ENCODE results near the gene ATG9A. TPM values are rescaled to one million over a fixed set of nuclear protein-coding genes. Genes with fewer than 3 reads are reported as not detected.
A peak's percentile ranks its signal among the peaks of the same experiment; 100 is the strongest.

ATG9A gene
- total RNA-seq, 3 donors from 2014 or later = 29.7 to 31.4 (median 31.4) TPM

GRCh38 chr2:219186754-219187456 lies 42.5 kb downstream of the ATG9A start:
- H3K27me3 Mint-ChIP-seq (ENCODE audit: low read depth) = no peaks in the 10 kb centered on the region
- H3K9me3 Mint-ChIP-seq = no peaks in the 10 kb centered on the region
- H3K4me1 Mint-ChIP-seq (ENCODE audit: low read depth) = peaks cover 13% of the 10 kb centered on the region
- peaks cover 12% of the 10 kb centered on the region for H3K36me3 Mint-ChIP-seq (ENCODE audit: insufficient read depth)
- no peak overlapping the region for H3K4me3 Mint-ChIP-seq
- ATAC-seq (peak; percentile 55 to 89), DNase-seq (no peak)

- no peaks in the 10 kb centered on the region for H3K9me3 Mint-ChIP-seq
- peaks cover 23% of the 10 kb centered on the region for H3K36me3 Mint-ChIP-seq (ENCODE audit: insufficient read depth)
- DNase-seq (no peak), ATAC-seq (no peak)
- H3K27me3 Mint-ChIP-seq (ENCODE audit: low read depth) = no peaks in the 10 kb centered on the region
- H3K4me3 Mint-ChIP-seq = no peak overlapping the region
- H3K4me1 Mint-ChIP-seq (ENCODE audit: low read depth) = peaks cover 36% of the 10 kb centered on the region
These were observed 45.3 kb downstream of the ATG9A start for GRCh38 chr2:219184121-219184520.

GRCh38 chr2:219183151-219183772 lies 46.2 kb downstream of the ATG9A start:
- Mint-ChIP-seq H3K9me3 (no peaks in the 10 kb centered on the region), H3K4me1 (ENCODE audit: low read depth) (peaks cover 41% of the 10 kb centered on the region), H3K36me3 (ENCODE audit: insufficient read depth) (peaks cover 23% of the 10 kb centered on the region), H3K27me3 (ENCODE audit: low read depth) (no peaks in the 10 kb centered on the region), H3K4me3 (no peak overlapping the region)
- ATAC-seq = no peak
- no peak for DNase-seq

- peaks cover 23% of the 10 kb centered on the region for H3K36me3 Mint-ChIP-seq (ENCODE audit: insufficient read depth)
- H3K27me3 Mint-ChIP-seq (ENCODE audit: low read depth) = no peaks in the 10 kb centered on the region
- no peak overlapping the region for H3K4me3 Mint-ChIP-seq
- H3K9me3 Mint-ChIP-seq = no peaks in the 10 kb centered on the region
- peaks cover 43% of the 10 kb centered on the region for H3K4me1 Mint-ChIP-seq (ENCODE audit: low read depth)
- no peak for ATAC-seq
- DNase-seq = no peak
These were observed 46.9 kb downstream of the ATG9A start for GRCh38 chr2:219182331-219183150.

GRCh38 chr2:219181531-219181930 lies 47.9 kb downstream of the ATG9A start:
- Mint-ChIP-seq H3K4me3 (no peak overlapping the region), H3K36me3 (ENCODE audit: insufficient read depth) (peaks cover 19% of the 10 kb centered on the region), H3K4me1 (ENCODE audit: low read depth) (peaks cover 41% of the 10 kb centered on the region), H3K27me3 (ENCODE audit: low read depth) (no peaks in the 10 kb centered on the region), H3K9me3 (no peaks in the 10 kb centered on the region)
- ATAC-seq (no peak), DNase-seq (no peak)

- ATAC-seq (no peak), DNase-seq (no peak)
- H3K9me3 Mint-ChIP-seq = no peaks in the 10 kb centered on the region
- no peak overlapping the region for H3K4me3 Mint-ChIP-seq
- peaks cover 43% of the 10 kb centered on the region for H3K4me1 Mint-ChIP-seq (ENCODE audit: low read depth)
- H3K36me3 Mint-ChIP-seq (ENCODE audit: insufficient read depth) = peaks cover 19% of the 10 kb centered on the region
- no peaks in the 10 kb centered on the region for H3K27me3 Mint-ChIP-seq (ENCODE audit: low read depth)
These were observed 48.5 kb downstream of the ATG9A start for GRCh38 chr2:219180961-219181360.

GRCh38 chr2:219179601-219180465 lies 49.6 kb downstream of the ATG9A start:
- no peak for ATAC-seq
- no peaks in the 10 kb centered on the region for H3K27me3 Mint-ChIP-seq (ENCODE audit: low read depth)
- H3K4me3 Mint-ChIP-seq = peak overlapping the region; percentile 84
- DNase-seq = no peak
- peaks cover 53% of the 10 kb centered on the region for H3K4me1 Mint-ChIP-seq (ENCODE audit: low read depth)
- peaks cover 17% of the 10 kb centered on the region for H3K36me3 Mint-ChIP-seq (ENCODE audit: insufficient read depth)
- H3K9me3 Mint-ChIP-seq = no peaks in the 10 kb centered on the region

GRCh38 chr2:219178377-219179175 lies 50.9 kb downstream of the ATG9A start:
- ATAC-seq (peak; percentile 2 to 7), DNase-seq (peak; percentile 17)
- H3K9me3 Mint-ChIP-seq = no peaks in the 10 kb centered on the region
- peaks cover 65% of the 10 kb centered on the region for H3K4me1 Mint-ChIP-seq (ENCODE audit: low read depth)
- H3K36me3 Mint-ChIP-seq (ENCODE audit: insufficient read depth) = peaks cover 26% of the 10 kb centered on the region
- no peaks in the 10 kb centered on the region for H3K27me3 Mint-ChIP-seq (ENCODE audit: low read depth)
- H3K4me3 Mint-ChIP-seq = peak overlapping the region; percentile 84

- DNase-seq (peak; percentile 69), ATAC-seq (peak; percentile 53 to 56)
- H3K27me3 Mint-ChIP-seq (ENCODE audit: low read depth) = no peaks in the 10 kb centered on the region
- H3K4me3 Mint-ChIP-seq = peak within 1 kb of the TSS; percentile 89
- peaks cover 28% of the 10 kb centered on the region for H3K36me3 Mint-ChIP-seq (ENCODE audit: insufficient read depth)
- H3K4me1 Mint-ChIP-seq (ENCODE audit: low read depth) = peaks cover 63% of the 10 kb centered on the region
- no peaks in the 10 kb centered on the region for H3K9me3 Mint-ChIP-seq
These were observed 51.7 kb downstream of the ATG9A start, which contains the start of gene RETREG2 for GRCh38 chr2:219177552-219178376. Gene RETREG2 (plus strand): TSS chr2:219178275. CDS start chr2:219178353, 78 bp downstream.

GRCh38 chr2:219176818-219177551 lies 52.5 kb downstream of the ATG9A start, which contains the start of gene CNPPD1:
Gene CNPPD1 (minus strand): TSS chr2:219176925. CDS start chr2:219176828, 97 bp downstream.
- H3K27me3 Mint-ChIP-seq (ENCODE audit: low read depth) = no peaks in the 10 kb centered on the region
- peaks cover 61% of the 10 kb centered on the region for H3K4me1 Mint-ChIP-seq (ENCODE audit: low read depth)
- peak within 1 kb of the TSS; percentile 89 for H3K4me3 Mint-ChIP-seq
- H3K9me3 Mint-ChIP-seq = no peaks in the 10 kb centered on the region
- H3K36me3 Mint-ChIP-seq (ENCODE audit: insufficient read depth) = peaks cover 28% of the 10 kb centered on the region
- ATAC-seq (peak; percentile 81 to 82), DNase-seq (peak; percentile 76)

GRCh38 chr2:219175928-219176817 lies 53.3 kb downstream of the ATG9A start:
- peaks cover 53% of the 10 kb centered on the region for H3K4me1 Mint-ChIP-seq (ENCODE audit: low read depth)

More at GRCh38 chr2:219175928-219176817, 53.3 kb downstream of the ATG9A start:
- no peaks in the 10 kb centered on the region for H3K27me3 Mint-ChIP-seq (ENCODE audit: low read depth)
- ATAC-seq = peak; percentile 25 to 27
- H3K9me3 Mint-ChIP-seq = no peaks in the 10 kb centered on the region
- peaks cover 26% of the 10 kb centered on the region for H3K36me3 Mint-ChIP-seq (ENCODE audit: insufficient read depth)
- no peak for DNase-seq
- peak overlapping the region; percentile 89 for H3K4me3 Mint-ChIP-seq

Data from activated T-cell treated with anti-CD3 and anti-CD28 coated beads, Interleukin-2, amount 50 U/mL, for 4 hours (primary cell).